Measurements from ENCODE around the gene SALL3.
"Not testable (repeated sequence)": the region's sequence is repeated elsewhere in the genome, so short reads cannot be mapped to it uniquely, and the experiment has no call there.

Gene SALL3

DNA sequence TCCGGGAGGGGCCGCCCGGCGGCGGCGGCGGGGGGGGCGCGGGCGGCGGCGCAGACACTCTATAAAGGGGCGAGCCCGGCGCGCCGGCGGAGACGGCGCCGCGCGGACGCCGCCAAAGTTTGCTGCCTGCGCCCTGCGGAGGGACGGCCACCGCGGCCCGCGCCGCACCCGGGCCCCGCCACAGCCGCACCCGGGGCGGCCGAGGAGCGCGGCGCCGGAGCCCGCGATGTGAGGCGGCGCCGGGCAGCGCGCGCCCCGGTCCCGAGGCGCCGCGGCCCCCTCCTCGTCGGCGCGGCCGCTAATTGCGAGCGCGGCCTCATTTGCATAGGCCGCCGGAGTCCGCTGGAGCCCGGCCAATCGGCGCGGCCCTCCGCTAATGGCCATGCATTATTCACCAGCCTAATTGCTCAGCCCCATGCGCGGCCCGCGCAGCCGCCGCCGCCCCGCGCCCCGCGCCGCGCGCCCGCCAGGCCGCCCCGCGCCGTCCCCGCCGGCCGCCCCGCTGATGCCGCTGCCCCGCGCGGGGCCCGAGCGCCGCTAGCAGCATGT, at the start of gene SALL3:
Gene SALL3, plus strand, starts transcription at position 89 of the 549 bp plus-strand sequence. Its CDS starts 457 bp downstream, at position 546.
- DNase-seq (ENCODE audit: low spot score) = no peak

DNA sequence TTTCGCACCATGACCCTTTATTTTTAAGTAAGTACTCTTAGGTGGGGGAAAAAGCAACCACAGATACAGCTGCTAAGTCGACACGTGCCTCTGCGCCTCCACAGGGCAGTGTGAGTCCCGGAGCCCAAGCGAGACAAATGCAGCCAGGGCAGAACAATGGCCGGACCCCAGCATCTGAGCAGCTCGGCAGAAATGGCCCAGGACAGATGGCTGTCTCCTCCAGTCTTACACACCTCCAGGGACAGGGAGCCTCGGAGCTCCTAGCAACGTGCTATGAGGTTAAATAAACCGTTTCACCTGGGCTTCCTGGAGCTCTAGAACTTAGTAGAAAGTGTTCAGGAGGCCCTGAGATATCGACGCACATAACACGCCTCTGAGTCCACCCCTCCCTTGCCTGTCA, 47.3 kb upstream of the SALL3 start:
- DNase-seq (ENCODE audit: low spot score) = no peak

- DNase-seq (ENCODE audit: low spot score) = no peak
These were observed 45.6 kb upstream of the SALL3 start for GRCh38 chr18:78934003-78934402.

GRCh38 chr18:78934551-78935225, 44.9 kb upstream of the SALL3 start:
- DNase-seq (ENCODE audit: low spot score) = no peak

GRCh38 chr18:78935406-78935805, 44.2 kb upstream of the SALL3 start:
- no peak for DNase-seq (ENCODE audit: low spot score)

- no peak for DNase-seq (ENCODE audit: low spot score)
These were observed 43.2 kb upstream of the SALL3 start for GRCh38 chr18:78936251-78937005.

DNA sequence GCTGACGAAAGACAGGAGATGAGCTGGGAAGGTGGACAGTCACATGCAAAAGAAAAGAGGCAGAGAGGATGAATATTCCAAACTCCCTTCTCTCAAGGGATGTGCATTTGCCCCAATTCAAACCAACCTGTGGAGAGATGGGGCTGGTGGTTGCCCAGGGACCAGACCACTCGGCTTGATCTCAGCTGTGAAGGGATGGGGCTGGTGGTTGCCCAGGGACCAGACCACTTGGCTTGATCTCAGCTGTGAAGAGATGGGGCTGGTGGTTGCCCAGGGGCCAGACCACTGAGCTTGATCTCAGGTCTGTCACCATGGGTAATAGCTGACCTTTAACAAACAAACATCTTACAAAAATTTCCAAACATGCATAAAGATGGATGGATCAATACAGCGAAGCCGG, 42.5 kb upstream of the SALL3 start:
- no peak for DNase-seq (ENCODE audit: low spot score)

- no peak for DNase-seq (ENCODE audit: low spot score)
These were observed 40.5 kb upstream of the SALL3 start for GRCh38 chr18:78939105-78939504.

GRCh38 chr18:78939734-78940494, 39.7 kb upstream of the SALL3 start:
- DNase-seq (ENCODE audit: low spot score) = no peak

DNA sequence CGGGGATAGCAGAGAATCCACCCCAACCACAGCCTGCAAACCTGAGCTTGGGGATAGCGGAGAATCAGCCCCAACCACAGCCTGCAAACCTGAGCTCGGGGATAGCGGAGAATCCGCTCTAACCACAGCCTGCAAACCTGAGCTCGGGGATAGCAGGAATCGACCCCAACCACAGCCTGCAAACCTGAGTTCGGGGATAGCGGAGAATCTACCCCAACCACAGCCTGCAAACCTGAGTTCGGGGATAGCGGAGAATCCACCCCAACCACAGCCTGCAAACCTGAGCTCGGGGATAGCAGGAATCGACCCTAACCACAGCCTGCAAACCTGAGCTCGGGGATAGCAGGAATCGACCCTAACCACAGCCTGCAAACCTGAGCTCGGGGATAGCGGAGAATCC, 37.4 kb upstream of the SALL3 start:
- DNase-seq (ENCODE audit: low spot score) = not testable (repeated sequence)

DNA sequence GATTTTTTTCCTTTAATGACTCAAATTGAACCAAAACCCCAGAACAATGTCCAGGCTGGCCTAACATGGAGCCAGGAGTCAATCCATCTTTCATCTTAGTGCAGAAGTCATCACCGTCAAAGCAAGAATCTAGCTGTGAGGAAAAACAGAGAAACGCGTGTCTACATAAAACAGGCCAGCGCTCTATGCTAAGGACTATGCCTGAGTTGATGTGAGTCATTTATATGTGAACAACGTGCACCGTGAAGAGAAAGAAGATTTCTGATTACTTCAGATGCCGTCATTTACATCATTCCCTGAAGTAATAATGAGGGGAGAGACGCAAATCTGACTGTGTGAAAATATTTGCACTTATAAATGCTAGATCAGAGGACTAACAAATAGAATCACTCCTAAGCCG, 34.0 kb upstream of the SALL3 start:
- no peak for DNase-seq (ENCODE audit: low spot score)

- DNase-seq (ENCODE audit: low spot score) = no peak
These were observed 32.3 kb upstream of the SALL3 start for GRCh38 chr18:78947291-78947690.

GRCh38 chr18:78948221-78948620, 31.4 kb upstream of the SALL3 start:
- DNase-seq (ENCODE audit: low spot score) = no peak

- DNase-seq (ENCODE audit: low spot score) = no peak
These were observed 30.9 kb upstream of the SALL3 start for GRCh38 chr18:78948707-78949106.

DNA sequence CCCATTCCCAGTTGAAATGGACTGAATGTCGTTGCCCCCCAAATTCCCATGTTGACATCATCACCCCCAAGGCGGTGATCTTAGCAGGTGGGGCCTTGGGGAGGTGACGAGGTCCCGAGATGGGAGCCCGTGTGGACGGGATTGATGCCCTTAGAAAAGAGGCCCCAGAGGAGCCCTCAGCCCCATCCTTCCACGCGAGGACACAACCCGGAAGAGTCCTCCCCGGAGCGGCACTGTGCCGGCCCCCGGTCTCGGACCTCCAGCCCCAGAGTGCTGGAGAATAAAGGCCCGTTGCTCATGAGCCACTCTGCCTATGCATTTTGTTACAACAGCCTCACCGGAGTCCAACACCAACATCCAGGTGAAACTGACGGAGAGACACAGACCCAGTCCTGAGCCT, 30.4 kb upstream of the SALL3 start:
- no peak for DNase-seq (ENCODE audit: low spot score)

GRCh38 chr18:78950386-78950785, 29.2 kb upstream of the SALL3 start:
- DNase-seq (ENCODE audit: low spot score) = no peak

DNA sequence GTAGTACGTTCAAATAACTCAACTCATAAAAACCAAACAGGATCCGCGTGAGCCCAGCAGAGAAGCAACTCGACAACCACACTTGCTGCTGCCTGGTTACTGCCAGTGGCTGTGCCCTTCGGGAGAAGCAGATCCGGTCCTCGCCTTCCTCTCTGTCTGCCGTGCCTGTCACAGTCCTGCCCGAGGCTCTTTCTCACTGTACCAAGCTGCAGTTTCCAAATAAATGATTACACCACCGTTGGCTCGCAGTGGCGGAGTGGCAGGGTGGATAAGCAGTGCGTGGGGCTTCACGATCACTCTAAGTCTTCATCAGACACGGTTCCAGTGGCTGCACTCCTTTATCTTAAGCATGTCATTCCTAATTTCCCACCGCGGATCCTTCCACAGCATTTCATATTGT, 26.1 kb upstream of the SALL3 start:
- DNase-seq (ENCODE audit: low spot score) = no peak

DNA sequence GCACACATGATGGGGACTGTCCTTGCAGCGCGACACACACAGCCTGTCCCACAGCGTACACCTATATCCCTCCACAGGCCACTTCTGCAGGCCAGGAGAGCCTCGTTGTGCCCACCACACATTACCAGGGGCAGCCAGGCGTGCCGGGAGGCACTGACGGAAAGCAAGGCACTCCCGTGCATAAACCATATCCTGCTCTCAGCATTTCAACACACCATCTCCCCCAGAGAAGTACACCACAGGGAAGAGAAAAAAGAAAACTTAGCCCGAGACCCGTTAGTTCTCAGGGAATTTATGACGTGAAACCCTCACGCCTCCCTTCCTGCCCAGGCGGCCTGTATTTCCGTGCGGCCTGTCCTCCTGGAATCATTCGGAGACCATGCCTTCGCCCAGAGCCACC, 24.6 kb upstream of the SALL3 start:
- no peak for DNase-seq (ENCODE audit: low spot score)

DNA sequence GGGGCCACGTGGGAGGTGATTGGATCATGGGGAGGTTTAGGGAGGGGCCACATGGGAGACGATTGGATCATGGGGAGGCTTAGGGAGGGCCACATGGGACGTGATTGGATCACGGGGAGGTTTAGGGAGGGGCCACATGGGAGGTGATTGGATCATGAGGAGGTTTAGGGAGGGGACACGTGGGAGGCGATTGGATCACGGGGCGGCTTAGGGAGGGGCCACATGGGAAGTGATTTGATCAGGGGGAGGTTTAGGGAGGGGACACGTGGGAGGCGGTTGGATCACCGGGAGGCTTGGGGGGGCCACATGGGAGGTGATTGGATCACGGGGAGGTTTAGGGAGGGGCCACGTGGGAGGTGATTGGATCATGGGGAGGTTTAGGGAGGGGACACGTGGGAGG, 22.5 kb upstream of the SALL3 start:
- DNase-seq (ENCODE audit: low spot score) = no peak

DNA sequence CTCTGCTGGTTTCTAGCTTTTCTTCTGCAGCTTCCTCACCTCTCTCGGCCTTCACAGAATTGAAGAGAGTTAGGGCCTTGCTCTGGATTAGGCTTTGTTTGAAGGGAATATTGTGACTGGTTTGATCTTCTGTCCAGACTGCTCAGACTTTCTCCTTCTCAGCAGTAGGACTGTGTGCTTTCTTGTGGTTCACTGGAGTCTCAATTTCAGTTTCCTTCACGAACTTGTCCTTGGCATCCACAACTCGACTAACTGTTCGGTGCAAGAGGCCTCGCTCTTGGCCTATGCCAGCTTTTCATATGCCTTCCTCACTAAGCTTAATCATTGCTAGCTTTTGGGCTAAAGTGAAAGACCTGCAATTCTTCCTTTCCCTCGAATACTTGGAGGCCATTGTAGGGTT, 18.9 kb upstream of the SALL3 start:
- no peak for DNase-seq (ENCODE audit: low spot score)

DNA sequence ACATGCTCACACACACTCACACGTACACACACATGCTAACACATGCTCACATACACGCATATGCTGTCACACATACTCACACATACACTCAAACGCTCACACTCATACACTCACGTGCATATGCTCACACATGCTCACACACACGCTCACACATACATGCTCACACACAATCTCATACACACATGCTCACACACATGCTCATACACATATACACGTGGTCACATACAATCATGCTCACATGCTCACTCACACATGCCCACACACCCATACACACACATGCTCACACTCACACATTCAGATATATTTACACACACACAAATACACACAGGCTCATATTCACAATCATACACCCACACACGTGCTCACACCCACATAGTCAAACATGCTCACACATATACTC, 17.5 kb upstream of the SALL3 start:
- DNase-seq (ENCODE audit: low spot score) = no peak

DNA sequence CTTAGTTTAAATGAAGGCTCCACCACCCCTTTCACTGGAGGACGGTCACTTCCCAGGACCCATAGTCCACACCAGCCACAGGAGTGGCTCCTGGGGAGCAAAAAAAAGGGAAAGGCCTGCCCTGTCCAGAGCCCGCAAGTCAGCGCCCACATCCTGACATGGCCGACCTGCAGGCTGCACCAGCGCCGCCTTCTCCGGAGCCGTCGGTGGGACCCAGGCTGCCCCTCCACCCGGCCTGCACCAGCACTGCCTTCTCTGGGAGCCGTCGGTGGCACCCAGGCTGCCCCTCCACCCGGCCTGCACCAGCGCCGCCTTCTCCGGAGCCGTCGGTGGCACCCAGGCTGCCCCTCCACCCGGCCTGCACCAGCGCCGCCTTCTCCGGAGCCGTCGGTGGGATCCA, 14.9 kb upstream of the SALL3 start:
- not testable (repeated sequence) for DNase-seq (ENCODE audit: low spot score)

- DNase-seq (ENCODE audit: low spot score) = no peak
These were observed 14.4 kb upstream of the SALL3 start for GRCh38 chr18:78965260-78965659.

Measured in kidney tubule cell (primary cell).